Measurements from ENCODE around the gene DOCK4. TPM values are rescaled to one million over a fixed set of nuclear protein-coding genes. Genes with fewer than 3 reads are reported as not detected.
A peak's percentile ranks its signal among the peaks of the same experiment; 100 is the strongest.
"Not testable (repeated sequence)": the region's sequence is repeated elsewhere in the genome, so short reads cannot be mapped to it uniquely, and the experiment has no call there.

The DOCK4 gene
- 14.0 TPM for total RNA-seq
- 10 to 100 TPM in 4 of 8 donors, 1 to 10 TPM in 4; 8.2 to 13.8 (median 9.9) TPM for polyA plus RNA-seq (ENCODE audit: insufficient read depth in 1 of 8, insufficient read length in 8 of 8, low replicate concordance in 1 of 8)
- long read RNA-seq, donor 1, result 0 reads
- long read RNA-seq, donor 2, result 0 reads
- long read RNA-seq, donor 3, result 0 reads
- long read RNA-seq, donor 4, partial matches to known transcripts, result 0 of 1 reads
- long read RNA-seq, donor 4, other reads (novel, unspliced or antisense), result 0 of 1 reads
- long read RNA-seq, donor 5, result 0 reads
- long read RNA-seq, donor 6, result 0 reads
- long read RNA-seq, donor 7, result 0 reads
- long read RNA-seq, donor 8, result 0 reads
- long read RNA-seq, donor 9, result 0 reads
- long read RNA-seq, donor 10, partial matches to known transcripts, result 0 of 1 reads
- long read RNA-seq, donor 10, other reads (novel, unspliced or antisense), result 0 of 1 reads
- long read RNA-seq, donor 11, result 0 reads

- peak within 1 kb of the TSS; percentile 97 for H3K4me3 ChIP-seq (ENCODE audit: low read length)
- peak; percentile 99 for DNase-seq
- WGBS (ENCODE audit: insufficient coverage), result under 1% methylated on average over 59 of the region's 67 CpGs
- no peaks in the 10 kb centered on the region for H3K36me3 ChIP-seq (ENCODE audit: control insufficient read depth, insufficient read depth, low read length)
- H3K4me1 ChIP-seq (ENCODE audit: control insufficient read depth, insufficient read depth, low read length), result peaks cover 7% of the 10 kb centered on the region
- H3K9me3 ChIP-seq (replicated peaks; ENCODE audit: control insufficient read depth, low read depth, low read length), result no peaks in the 10 kb centered on the region
- H3K27me3 ChIP-seq (ENCODE audit: control insufficient read depth, insufficient read depth, low read length), result peaks cover 5% of the 10 kb centered on the region
- peak within 1 kb of the TSS; percentile 87 for H3K27ac ChIP-seq (ENCODE audit: low read length)
Measured at GRCh38 chr7:112206238-112206990, at the start of gene DOCK4, which contains the start of gene ZNF277. Gene DOCK4, minus strand, starts transcription at chr7:112206399. Its CDS starts 261 bp downstream, at chr7:112206138. Gene ZNF277, plus strand, starts transcription at chr7:112206695. Its CDS starts 22 bp downstream, at chr7:112206717.

- no peak for DNase-seq
- no peak overlapping the region for H3K27ac ChIP-seq (ENCODE audit: low read length)
- no peaks in the 10 kb centered on the region for H3K4me1 ChIP-seq (ENCODE audit: control insufficient read depth, insufficient read depth, low read length)
Measured at GRCh38 chr7:112255388-112255720, 49.2 kb upstream of the DOCK4 start.

GRCh38 chr7:112254709-112255387, 48.6 kb upstream of the DOCK4 start:
- H3K4me3 ChIP-seq (ENCODE audit: low read length), result no peak overlapping the region
- no peaks in the 10 kb centered on the region for H3K9me3 ChIP-seq (replicated peaks; ENCODE audit: control insufficient read depth, low read depth, low read length)
- H3K27ac ChIP-seq (ENCODE audit: low read length), result no peak overlapping the region
- H3K4me1 ChIP-seq (ENCODE audit: control insufficient read depth, insufficient read depth, low read length), result no peaks in the 10 kb centered on the region
- no peaks in the 10 kb centered on the region for H3K27me3 ChIP-seq (ENCODE audit: control insufficient read depth, insufficient read depth, low read length)
- WGBS (ENCODE audit: insufficient coverage), result 89% methylated on average over 4 of the region's 6 CpGs
- no peak for DNase-seq
- no peaks in the 10 kb centered on the region for H3K36me3 ChIP-seq (ENCODE audit: control insufficient read depth, insufficient read depth, low read length)

More at GRCh38 chr7:112255388-112255720, 49.2 kb upstream of the DOCK4 start:
- Histone ChIP-seq H3K4me3 (ENCODE audit: low read length) (no peak overlapping the region), H3K27me3 (ENCODE audit: control insufficient read depth, insufficient read depth, low read length) (no peaks in the 10 kb centered on the region), H3K36me3 (ENCODE audit: control insufficient read depth, insufficient read depth, low read length) (no peaks in the 10 kb centered on the region), H3K9me3 (replicated peaks; ENCODE audit: control insufficient read depth, low read depth, low read length) (no peaks in the 10 kb centered on the region)

GRCh38 chr7:112254156-112254555, 48.0 kb upstream of the DOCK4 start:
- Histone ChIP-seq H3K27ac (ENCODE audit: low read length) (no peak overlapping the region), H3K4me1 (ENCODE audit: control insufficient read depth, insufficient read depth, low read length) (no peaks in the 10 kb centered on the region), H3K4me3 (ENCODE audit: low read length) (no peak overlapping the region), H3K36me3 (ENCODE audit: control insufficient read depth, insufficient read depth, low read length) (no peaks in the 10 kb centered on the region), H3K27me3 (ENCODE audit: control insufficient read depth, insufficient read depth, low read length) (no peaks in the 10 kb centered on the region), H3K9me3 (replicated peaks; ENCODE audit: control insufficient read depth, low read depth, low read length) (no peaks in the 10 kb centered on the region)
- DNase-seq, result no peak
- WGBS (ENCODE audit: insufficient coverage), result 40% methylated on average over 1 of the region's 1 CpG

GRCh38 chr7:112252691-112253090, 46.5 kb upstream of the DOCK4 start:
- no peak for DNase-seq
- Histone ChIP-seq H3K9me3 (replicated peaks; ENCODE audit: control insufficient read depth, low read depth, low read length) (no peaks in the 10 kb centered on the region), H3K36me3 (ENCODE audit: control insufficient read depth, insufficient read depth, low read length) (no peaks in the 10 kb centered on the region), H3K4me3 (ENCODE audit: low read length) (no peak overlapping the region), H3K4me1 (ENCODE audit: control insufficient read depth, insufficient read depth, low read length) (no peaks in the 10 kb centered on the region), H3K27me3 (ENCODE audit: control insufficient read depth, insufficient read depth, low read length) (no peaks in the 10 kb centered on the region), H3K27ac (ENCODE audit: low read length) (no peak overlapping the region)
- WGBS (ENCODE audit: insufficient coverage), result 74% methylated on average over 2 of the region's 3 CpGs

- Histone ChIP-seq H3K4me1 (ENCODE audit: control insufficient read depth, insufficient read depth, low read length) (no peaks in the 10 kb centered on the region), H3K4me3 (ENCODE audit: low read length) (no peak overlapping the region), H3K9me3 (replicated peaks; ENCODE audit: control insufficient read depth, low read depth, low read length) (no peaks in the 10 kb centered on the region), H3K27me3 (ENCODE audit: control insufficient read depth, insufficient read depth, low read length) (no peaks in the 10 kb centered on the region), H3K36me3 (ENCODE audit: control insufficient read depth, insufficient read depth, low read length) (no peaks in the 10 kb centered on the region), H3K27ac (ENCODE audit: low read length) (no peak overlapping the region)
- WGBS (ENCODE audit: insufficient coverage), result no CpG with 5 or more reads among the region's 3 CpGs
- no peak for DNase-seq
Measured at GRCh38 chr7:112252141-112252540, 45.9 kb upstream of the DOCK4 start.

GRCh38 chr7:112249967-112250366, 43.8 kb upstream of the DOCK4 start:
- H3K27ac ChIP-seq (ENCODE audit: low read length); H3K9me3 ChIP-seq (replicated peaks; ENCODE audit: control insufficient read depth, low read depth, low read length); H3K4me1 ChIP-seq (ENCODE audit: control insufficient read depth, insufficient read depth, low read length); H3K36me3 ChIP-seq (ENCODE audit: control insufficient read depth, insufficient read depth, low read length); H3K27me3 ChIP-seq (ENCODE audit: control insufficient read depth, insufficient read depth, low read length); H3K4me3 ChIP-seq (ENCODE audit: low read length); DNase-seq: not testable (repeated sequence)
- WGBS (ENCODE audit: insufficient coverage), result 63% methylated on average over 4 of the region's 13 CpGs

- no peak overlapping the region for H3K4me3 ChIP-seq (ENCODE audit: low read length)
- no peak for DNase-seq
- H3K27ac ChIP-seq (ENCODE audit: low read length), result no peak overlapping the region
- no CpG with 5 or more reads among the region's 2 CpGs for WGBS (ENCODE audit: insufficient coverage)
- no peaks in the 10 kb centered on the region for H3K4me1 ChIP-seq (ENCODE audit: control insufficient read depth, insufficient read depth, low read length)
- H3K36me3 ChIP-seq (ENCODE audit: control insufficient read depth, insufficient read depth, low read length), result no peaks in the 10 kb centered on the region
- no peaks in the 10 kb centered on the region for H3K9me3 ChIP-seq (replicated peaks; ENCODE audit: control insufficient read depth, low read depth, low read length)
- no peaks in the 10 kb centered on the region for H3K27me3 ChIP-seq (ENCODE audit: control insufficient read depth, insufficient read depth, low read length)
Measured at GRCh38 chr7:112248598-112248997, 42.4 kb upstream of the DOCK4 start.

GRCh38 chr7:112238852-112239610, 32.8 kb upstream of the DOCK4 start:
- H3K27ac ChIP-seq (ENCODE audit: low read length), result no peak overlapping the region
- 90% methylated on average over 3 of the region's 9 CpGs for WGBS (ENCODE audit: insufficient coverage)
- DNase-seq, result no peak
- no peaks in the 10 kb centered on the region for H3K9me3 ChIP-seq (replicated peaks; ENCODE audit: control insufficient read depth, low read depth, low read length)
- H3K36me3 ChIP-seq (ENCODE audit: control insufficient read depth, insufficient read depth, low read length), result no peaks in the 10 kb centered on the region
- H3K27me3 ChIP-seq (ENCODE audit: control insufficient read depth, insufficient read depth, low read length), result no peaks in the 10 kb centered on the region
- H3K4me3 ChIP-seq (ENCODE audit: low read length), result no peak overlapping the region
- no peaks in the 10 kb centered on the region for H3K4me1 ChIP-seq (ENCODE audit: control insufficient read depth, insufficient read depth, low read length)
